GM23338 (cell line): Measurements from ENCODE around the gene ORAI3. TPM values are rescaled to one million over a fixed set of nuclear protein-coding genes. Genes with fewer than 3 reads are reported as not detected.

Experiments used
- ATAC-seq: fragments of 200-7000 bp; cut with Tn5 transposase; 3 replicates; pipeline ENCODE4 v1.9.1; 2020
- DNase-seq: peaks from one replicate; pipeline ENCODE4 v3.0.0-alpha.2; 2015; ENCODE audit warnings: low spot score
- H2AFZ ChIP-seq: fragments of 200-600 bp; sonication (generic); 2 replicates; pipeline ENCODE4 v1.8.0; 2016; ENCODE audit warnings: antibody characterized with exemption, mild to moderate bottlenecking, moderate library complexity
- H3F3A ChIP-seq: fragments of 200-600 bp; sonication (generic); replicated peaks from 2 replicates; pipeline ENCODE4 v1.8.0; 2017; ENCODE audit warnings: antibody characterized with exemption, mixed run types, low read depth
- H3K27ac ChIP-seq: fragments of 200-600 bp; sonication (generic); 2 replicates; pipeline ENCODE4 v1.6.1; 2016; ENCODE audit warnings: low read depth
- H3K27me3 ChIP-seq: fragments of 200-600 bp; sonication (generic); 2 replicates; pipeline ENCODE4 v1.8.0; 2016; ENCODE audit warnings: mild to moderate bottlenecking, mixed run types, moderate library complexity; ENCODE audit not compliant: insufficient read depth
- H3K36me3 ChIP-seq: fragments of 200-600 bp; sonication (generic); 2 replicates; pipeline ENCODE4 v1.8.0; 2016; ENCODE audit warnings: mild to moderate bottlenecking; ENCODE audit not compliant: insufficient read depth
- H3K4me1 ChIP-seq: fragments of 200-600 bp; sonication (generic); 2 replicates; pipeline ENCODE4 v1.8.0; 2016; ENCODE audit warnings: mild to moderate bottlenecking, moderate library complexity; ENCODE audit not compliant: insufficient read depth
- H3K4me2 ChIP-seq: fragments of 200-600 bp; sonication (generic); 2 replicates; pipeline ENCODE4 v1.7.1; 2017; ENCODE audit warnings: mixed run types
- H3K4me3 ChIP-seq: fragments of 200-600 bp; sonication (generic); 2 replicates; pipeline ENCODE4 v1.6.1; 2016; ENCODE audit warnings: mixed run types
- H3K79me2 ChIP-seq: fragments of 200-600 bp; sonication (generic); replicated peaks from 2 replicates; pipeline ENCODE4 v1.8.0; 2017; ENCODE audit warnings: mild to moderate bottlenecking; ENCODE audit not compliant: insufficient read depth
- H3K9me2 ChIP-seq: fragments of 200-600 bp; sonication (generic); 2 replicates; pipeline ENCODE4 v1.8.0; 2017; ENCODE audit not compliant: insufficient read depth
- H4K20me1 ChIP-seq: fragments of 200-600 bp; sonication (generic); replicated peaks from 2 replicates; pipeline ENCODE4 v1.8.0; 2017; ENCODE audit warnings: mild to moderate bottlenecking; ENCODE audit not compliant: insufficient read depth
- H3K27ac Mint-ChIP-seq: 2 replicates; pipeline ENCODE4 v1.8.0; 2020; ENCODE audit warnings: inconsistent platforms, mild to moderate bottlenecking, moderate library complexity, mixed read lengths
- H3K27me3 Mint-ChIP-seq: 3 replicates; pipeline ENCODE4 v1.8.0; 2022; ENCODE audit warnings: low read depth, mild to moderate bottlenecking, moderate library complexity, mixed read lengths, inconsistent platforms; ENCODE audit not compliant: insufficient read depth, poor library complexity
- H3K36me3 Mint-ChIP-seq: 3 replicates; pipeline ENCODE4 v1.8.0; 2021; ENCODE audit warnings: low read depth, mild to moderate bottlenecking, inconsistent platforms, moderate library complexity, mixed read lengths
- H3K4me1 Mint-ChIP-seq: 3 replicates; pipeline ENCODE4 v1.8.0; 2020; ENCODE audit warnings: mild to moderate bottlenecking, inconsistent platforms, mixed read lengths
- H3K4me3 Mint-ChIP-seq: 3 replicates; pipeline ENCODE4 v1.8.0; 2021; ENCODE audit warnings: moderate library complexity, mild to moderate bottlenecking, inconsistent platforms, mixed read lengths
- H3K9me3 Mint-ChIP-seq: 3 replicates; pipeline ENCODE4 v1.8.0; 2020; ENCODE audit warnings: moderate library complexity, mild to moderate bottlenecking, inconsistent platforms, mixed read lengths
- EZH2 ChIP-seq: fragments of 200-600 bp; sonication (generic); IDR thresholded peaks from one replicate; pipeline ENCODE4 v1.8.0; 2017; ENCODE audit warnings: antibody characterized with exemption, mild to moderate bottlenecking, low read depth; ENCODE audit not compliant: unreplicated experiment
- EZH2phosphoT487 ChIP-seq: fragments of 200-600 bp; sonication (generic); IDR thresholded peaks from one replicate; pipeline ENCODE4 v1.8.1; 2018; ENCODE audit warnings: antibody characterized with exemption; ENCODE audit not compliant: unreplicated experiment
- JUNB ChIP-seq: IDR thresholded peaks from one replicate; pipeline ENCODE4 v1.6.1; 2016; ENCODE audit warnings: antibody characterized with exemption; ENCODE audit not compliant: unreplicated experiment
- NANOG ChIP-seq: IDR thresholded peaks from 2 replicates; pipeline ENCODE4 v1.6.1; 2016; ENCODE audit warnings: antibody characterized with exemption, borderline replicate concordance
- POLR2AphosphoS5 ChIP-seq: IDR thresholded peaks from 2 replicates; pipeline ENCODE4 v1.6.1; 2016; ENCODE audit warnings: antibody characterized with exemption, low read depth
- ZNF114 ChIP-seq: fragments of 250-450 bp; sonication (Bioruptor Pico); IDR thresholded peaks from 2 replicates; pipeline ENCODE4 v1.5.0; 2020; ENCODE audit warnings: mild to moderate bottlenecking, moderate library complexity
- ZNF331 ChIP-seq: fragments of 250-450 bp; sonication (Bioruptor Pico); IDR thresholded peaks from 2 replicates; pipeline ENCODE4 v1.5.0; 2020; ENCODE audit warnings: low read depth, mild to moderate bottlenecking, moderate library complexity
- polyA plus RNA-seq: library from polyadenylated mRNA; unstranded; fragments of >200 nt; fragmentation: Nextera tagmentation; extraction: Ambion mirVana; gene quantifications from 2 replicates; pipeline ENCODE4 v1.2.1, GENCODE V29; 2016
- total RNA-seq: library from RNA; depleted of rRNA; stranded (reverse); fragments of >200 nt; shearing (Covaris generic); gene quantifications from 2 replicates; pipeline ENCODE4 v1.2.3, GENCODE V29; 2014
- TF ChIP-seq, protein P1 (sequence below): IDR thresholded peaks from 2 replicates; pipeline ENCODE4 v1.6.1; 2016; ENCODE audit warnings: antibody characterized with exemption
- TF ChIP-seq, protein P2 (sequence below): IDR thresholded peaks from one replicate; pipeline ENCODE4 v1.6.1; 2018; ENCODE audit warnings: antibody characterized with exemption; ENCODE audit not compliant: unreplicated experiment
- TF ChIP-seq, protein P3 (sequence below): fragments of 250-450 bp; sonication (Bioruptor Pico); IDR thresholded peaks from 2 replicates; pipeline ENCODE4 v1.5.0; 2020; ENCODE audit warnings: mild to moderate bottlenecking, moderate library complexity

Gene ORAI3
- total and polyA plus RNA-seq, 2 experiments from 2014 or later = 6.9 to 15.9 TPM

DNA sequence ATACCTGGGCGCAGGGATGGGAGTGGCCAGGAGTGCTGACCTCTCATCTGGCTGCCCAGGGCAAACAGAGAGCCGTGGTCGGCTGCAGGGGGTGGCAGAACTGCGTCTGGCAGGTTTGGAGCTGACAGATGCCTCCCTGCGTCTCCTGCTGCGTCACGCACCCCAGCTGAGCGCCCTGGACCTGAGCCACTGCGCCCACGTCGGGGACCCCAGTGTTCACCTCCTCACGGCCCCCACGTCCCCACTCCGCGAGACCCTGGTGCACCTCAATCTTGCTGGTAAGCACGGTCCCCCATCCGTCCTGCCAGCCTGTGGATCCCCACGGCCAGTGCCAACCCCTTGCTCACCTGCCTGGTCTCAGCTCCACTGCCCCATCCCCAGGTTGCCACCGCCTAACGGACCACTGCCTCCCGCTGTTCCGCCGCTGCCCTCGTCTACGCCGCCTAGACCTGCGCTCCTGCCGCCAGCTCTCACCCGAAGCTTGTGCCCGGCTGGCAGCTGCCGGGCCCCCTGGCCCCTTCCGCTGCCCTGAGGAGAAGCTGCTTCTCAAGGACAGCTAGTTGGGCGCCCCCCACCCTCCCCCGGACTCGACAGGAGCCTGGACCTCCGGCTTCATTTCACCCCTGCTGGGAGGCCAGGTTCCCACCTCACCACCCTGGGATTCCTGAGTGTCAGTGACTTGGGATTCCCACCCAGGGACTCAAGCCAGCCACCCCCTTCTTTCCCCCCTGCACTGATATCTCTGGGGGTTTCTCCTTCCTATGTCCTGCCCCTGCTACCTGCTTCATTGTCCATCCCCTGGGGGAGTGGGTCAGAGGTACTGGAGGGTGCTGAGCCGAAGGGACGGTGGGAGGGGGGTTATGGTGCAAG lies 2.0 kb upstream of the ORAI3 start:
- ATAC-seq (no peak), DNase-seq (no peak)
- peaks cover 13% of the 10 kb centered on the region for H3K4me1 ChIP-seq
- Mint-ChIP-seq H3K27ac (peak overlapping the region; percentile 96), H3K4me1 (peaks cover 36% of the 10 kb centered on the region), H3K9me3 (no peaks in the 10 kb centered on the region), H3K27me3 (peaks cover 28% of the 10 kb centered on the region), H3K4me3 (peak overlapping the region; percentile 79), H3K36me3 (peaks cover 38% of the 10 kb centered on the region)
- peak overlapping the region; percentile 88 for H3K4me2 ChIP-seq
- H3K4me3 ChIP-seq = peak overlapping the region; percentile 63
- H3F3A ChIP-seq = peaks cover 23% of the 10 kb centered on the region
- no peaks in the 10 kb centered on the region for H3K9me2 ChIP-seq
- H3K79me2 ChIP-seq = peaks cover 16% of the 10 kb centered on the region; the same call in 1 of the 2 replicates
- no peak for TF ChIP-seq EZH2phosphoT487
- TF ChIP-seq ZNF331 (CRISPR knock-in tag) = no peak
- TF ChIP-seq, protein P1, sequence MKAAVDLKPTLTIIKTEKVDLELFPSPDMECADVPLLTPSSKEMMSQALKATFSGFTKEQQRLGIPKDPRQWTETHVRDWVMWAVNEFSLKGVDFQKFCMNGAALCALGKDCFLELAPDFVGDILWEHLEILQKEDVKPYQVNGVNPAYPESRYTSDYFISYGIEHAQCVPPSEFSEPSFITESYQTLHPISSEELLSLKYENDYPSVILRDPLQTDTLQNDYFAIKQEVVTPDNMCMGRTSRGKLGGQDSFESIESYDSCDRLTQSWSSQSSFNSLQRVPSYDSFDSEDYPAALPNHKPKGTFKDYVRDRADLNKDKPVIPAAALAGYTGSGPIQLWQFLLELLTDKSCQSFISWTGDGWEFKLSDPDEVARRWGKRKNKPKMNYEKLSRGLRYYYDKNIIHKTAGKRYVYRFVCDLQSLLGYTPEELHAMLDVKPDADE = no peak
- no peak for TF ChIP-seq POLR2AphosphoS5
- no peak for TF ChIP-seq EZH2
- no peak for TF ChIP-seq NANOG
- no peak for TF ChIP-seq JUNB
- no peak for TF ChIP-seq ZNF114 (CRISPR knock-in tag)
- TF ChIP-seq, protein P2, sequence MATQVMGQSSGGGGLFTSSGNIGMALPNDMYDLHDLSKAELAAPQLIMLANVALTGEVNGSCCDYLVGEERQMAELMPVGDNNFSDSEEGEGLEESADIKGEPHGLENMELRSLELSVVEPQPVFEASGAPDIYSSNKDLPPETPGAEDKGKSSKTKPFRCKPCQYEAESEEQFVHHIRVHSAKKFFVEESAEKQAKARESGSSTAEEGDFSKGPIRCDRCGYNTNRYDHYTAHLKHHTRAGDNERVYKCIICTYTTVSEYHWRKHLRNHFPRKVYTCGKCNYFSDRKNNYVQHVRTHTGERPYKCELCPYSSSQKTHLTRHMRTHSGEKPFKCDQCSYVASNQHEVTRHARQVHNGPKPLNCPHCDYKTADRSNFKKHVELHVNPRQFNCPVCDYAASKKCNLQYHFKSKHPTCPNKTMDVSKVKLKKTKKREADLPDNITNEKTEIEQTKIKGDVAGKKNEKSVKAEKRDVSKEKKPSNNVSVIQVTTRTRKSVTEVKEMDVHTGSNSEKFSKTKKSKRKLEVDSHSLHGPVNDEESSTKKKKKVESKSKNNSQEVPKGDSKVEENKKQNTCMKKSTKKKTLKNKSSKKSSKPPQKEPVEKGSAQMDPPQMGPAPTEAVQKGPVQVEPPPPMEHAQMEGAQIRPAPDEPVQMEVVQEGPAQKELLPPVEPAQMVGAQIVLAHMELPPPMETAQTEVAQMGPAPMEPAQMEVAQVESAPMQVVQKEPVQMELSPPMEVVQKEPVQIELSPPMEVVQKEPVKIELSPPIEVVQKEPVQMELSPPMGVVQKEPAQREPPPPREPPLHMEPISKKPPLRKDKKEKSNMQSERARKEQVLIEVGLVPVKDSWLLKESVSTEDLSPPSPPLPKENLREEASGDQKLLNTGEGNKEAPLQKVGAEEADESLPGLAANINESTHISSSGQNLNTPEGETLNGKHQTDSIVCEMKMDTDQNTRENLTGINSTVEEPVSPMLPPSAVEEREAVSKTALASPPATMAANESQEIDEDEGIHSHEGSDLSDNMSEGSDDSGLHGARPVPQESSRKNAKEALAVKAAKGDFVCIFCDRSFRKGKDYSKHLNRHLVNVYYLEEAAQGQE = no peak
- TF ChIP-seq, protein P3, sequence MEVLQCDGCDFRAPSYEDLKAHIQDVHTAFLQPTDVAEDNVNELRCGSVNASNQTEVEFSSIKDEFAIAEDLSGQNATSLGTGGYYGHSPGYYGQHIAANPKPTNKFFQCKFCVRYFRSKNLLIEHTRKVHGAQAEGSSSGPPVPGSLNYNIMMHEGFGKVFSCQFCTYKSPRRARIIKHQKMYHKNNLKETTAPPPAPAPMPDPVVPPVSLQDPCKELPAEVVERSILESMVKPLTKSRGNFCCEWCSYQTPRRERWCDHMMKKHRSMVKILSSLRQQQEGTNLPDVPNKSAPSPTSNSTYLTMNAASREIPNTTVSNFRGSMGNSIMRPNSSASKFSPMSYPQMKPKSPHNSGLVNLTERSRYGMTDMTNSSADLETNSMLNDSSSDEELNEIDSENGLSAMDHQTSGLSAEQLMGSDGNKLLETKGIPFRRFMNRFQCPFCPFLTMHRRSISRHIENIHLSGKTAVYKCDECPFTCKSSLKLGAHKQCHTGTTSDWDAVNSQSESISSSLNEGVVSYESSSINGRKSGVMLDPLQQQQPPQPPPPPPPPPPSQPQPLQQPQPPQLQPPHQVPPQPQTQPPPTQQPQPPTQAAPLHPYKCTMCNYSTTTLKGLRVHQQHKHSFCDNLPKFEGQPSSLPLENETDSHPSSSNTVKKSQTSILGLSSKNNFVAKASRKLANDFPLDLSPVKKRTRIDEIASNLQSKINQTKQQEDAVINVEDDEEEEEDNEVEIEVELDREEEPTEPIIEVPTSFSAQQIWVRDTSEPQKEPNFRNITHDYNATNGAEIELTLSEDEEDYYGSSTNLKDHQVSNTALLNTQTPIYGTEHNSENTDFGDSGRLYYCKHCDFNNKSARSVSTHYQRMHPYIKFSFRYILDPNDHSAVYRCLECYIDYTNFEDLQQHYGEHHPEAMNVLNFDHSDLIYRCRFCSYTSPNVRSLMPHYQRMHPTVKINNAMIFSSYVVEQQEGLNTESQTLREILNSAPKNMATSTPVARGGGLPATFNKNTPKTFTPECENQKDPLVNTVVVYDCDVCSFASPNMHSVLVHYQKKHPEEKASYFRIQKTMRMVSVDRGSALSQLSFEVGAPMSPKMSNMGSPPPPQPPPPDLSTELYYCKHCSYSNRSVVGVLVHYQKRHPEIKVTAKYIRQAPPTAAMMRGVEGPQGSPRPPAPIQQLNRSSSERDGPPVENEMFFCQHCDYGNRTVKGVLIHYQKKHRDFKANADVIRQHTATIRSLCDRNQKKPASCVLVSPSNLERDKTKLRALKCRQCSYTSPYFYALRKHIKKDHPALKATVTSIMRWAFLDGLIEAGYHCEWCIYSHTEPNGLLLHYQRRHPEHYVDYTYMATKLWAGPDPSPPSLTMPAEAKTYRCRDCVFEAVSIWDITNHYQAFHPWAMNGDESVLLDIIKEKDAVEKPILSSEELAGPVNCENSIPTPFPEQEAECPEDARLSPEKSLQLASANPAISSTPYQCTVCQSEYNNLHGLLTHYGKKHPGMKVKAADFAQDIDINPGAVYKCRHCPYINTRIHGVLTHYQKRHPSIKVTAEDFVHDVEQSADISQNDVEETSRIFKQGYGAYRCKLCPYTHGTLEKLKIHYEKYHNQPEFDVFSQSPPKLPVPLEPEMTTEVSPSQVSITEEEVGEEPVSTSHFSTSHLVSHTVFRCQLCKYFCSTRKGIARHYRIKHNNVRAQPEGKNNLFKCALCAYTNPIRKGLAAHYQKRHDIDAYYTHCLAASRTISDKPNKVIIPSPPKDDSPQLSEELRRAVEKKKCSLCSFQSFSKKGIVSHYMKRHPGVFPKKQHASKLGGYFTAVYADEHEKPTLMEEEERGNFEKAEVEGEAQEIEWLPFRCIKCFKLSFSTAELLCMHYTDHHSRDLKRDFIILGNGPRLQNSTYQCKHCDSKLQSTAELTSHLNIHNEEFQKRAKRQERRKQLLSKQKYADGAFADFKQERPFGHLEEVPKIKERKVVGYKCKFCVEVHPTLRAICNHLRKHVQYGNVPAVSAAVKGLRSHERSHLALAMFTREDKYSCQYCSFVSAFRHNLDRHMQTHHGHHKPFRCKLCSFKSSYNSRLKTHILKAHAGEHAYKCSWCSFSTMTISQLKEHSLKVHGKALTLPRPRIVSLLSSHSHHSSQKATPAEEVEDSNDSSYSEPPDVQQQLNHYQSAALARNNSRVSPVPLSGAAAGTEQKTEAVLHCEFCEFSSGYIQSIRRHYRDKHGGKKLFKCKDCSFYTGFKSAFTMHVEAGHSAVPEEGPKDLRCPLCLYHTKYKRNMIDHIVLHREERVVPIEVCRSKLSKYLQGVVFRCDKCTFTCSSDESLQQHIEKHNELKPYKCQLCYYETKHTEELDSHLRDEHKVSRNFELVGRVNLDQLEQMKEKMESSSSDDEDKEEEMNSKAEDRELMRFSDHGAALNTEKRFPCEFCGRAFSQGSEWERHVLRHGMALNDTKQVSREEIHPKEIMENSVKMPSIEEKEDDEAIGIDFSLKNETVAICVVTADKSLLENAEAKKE (CRISPR knock-in tag) = no peak
- peaks cover 16% of the 10 kb centered on the region for H3K36me3 ChIP-seq
- no peaks in the 10 kb centered on the region for H3K27me3 ChIP-seq
- H2AFZ ChIP-seq = no peak overlapping the region
- H4K20me1 ChIP-seq = peaks cover 9% of the 10 kb centered on the region
- peak overlapping the region; percentile 95; the same call in 1 of the 2 replicates for H3K27ac ChIP-seq
